HG03196 (cell line): Measurements from ENCODE around the gene MYH6.
"Not testable (repeated sequence)": the region's sequence is repeated elsewhere in the genome, so short reads cannot be mapped to it uniquely, and the experiment has no call there.

Source experiments
- ATAC-seq: cut with Tn5 transposase; IDR thresholded peaks from one replicate; pipeline ENCODE4 v1.9.1; 2021; ENCODE audit not compliant: unreplicated experiment

MYH6 gene

DNA sequence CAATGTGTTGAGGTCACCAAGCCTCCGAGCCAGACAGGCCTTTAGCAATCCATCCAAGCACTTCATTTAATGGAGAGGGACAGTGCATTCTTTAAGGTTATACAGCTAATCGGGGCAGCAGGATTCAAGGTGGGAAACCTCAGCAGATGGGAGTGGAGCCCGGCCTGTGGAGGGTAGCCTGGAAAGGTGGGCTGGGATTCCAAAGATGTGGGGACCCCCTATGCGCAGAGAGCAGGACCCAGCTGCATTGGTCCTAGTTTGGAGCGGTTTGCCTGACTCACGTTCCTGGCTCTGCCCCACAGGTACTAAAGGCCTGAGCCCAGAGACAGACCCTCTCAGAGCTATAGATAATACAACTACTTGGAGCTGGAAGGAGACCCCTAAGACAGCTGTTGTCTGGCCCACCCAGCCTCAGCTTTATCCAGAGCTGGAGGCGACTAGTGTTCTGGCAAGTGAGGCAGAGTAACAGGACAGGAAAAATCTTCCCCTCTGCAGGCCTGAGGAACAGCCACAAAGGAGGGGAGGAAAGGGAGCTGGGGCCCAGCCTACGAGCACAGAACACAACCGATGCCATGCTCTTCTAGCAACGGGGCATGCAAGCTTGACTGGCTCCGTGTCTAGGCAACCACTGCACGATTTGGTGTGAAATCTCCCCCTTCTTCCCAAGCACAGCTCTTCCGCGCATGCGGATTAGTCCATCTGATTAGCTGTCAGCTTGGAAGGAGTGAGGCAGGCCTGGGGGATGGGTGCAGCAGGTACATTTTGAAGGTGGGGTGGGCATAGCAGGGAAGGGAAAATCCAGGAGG, 28.5 kb upstream of the MYH6 start:
- no peak for ATAC-seq

DNA sequence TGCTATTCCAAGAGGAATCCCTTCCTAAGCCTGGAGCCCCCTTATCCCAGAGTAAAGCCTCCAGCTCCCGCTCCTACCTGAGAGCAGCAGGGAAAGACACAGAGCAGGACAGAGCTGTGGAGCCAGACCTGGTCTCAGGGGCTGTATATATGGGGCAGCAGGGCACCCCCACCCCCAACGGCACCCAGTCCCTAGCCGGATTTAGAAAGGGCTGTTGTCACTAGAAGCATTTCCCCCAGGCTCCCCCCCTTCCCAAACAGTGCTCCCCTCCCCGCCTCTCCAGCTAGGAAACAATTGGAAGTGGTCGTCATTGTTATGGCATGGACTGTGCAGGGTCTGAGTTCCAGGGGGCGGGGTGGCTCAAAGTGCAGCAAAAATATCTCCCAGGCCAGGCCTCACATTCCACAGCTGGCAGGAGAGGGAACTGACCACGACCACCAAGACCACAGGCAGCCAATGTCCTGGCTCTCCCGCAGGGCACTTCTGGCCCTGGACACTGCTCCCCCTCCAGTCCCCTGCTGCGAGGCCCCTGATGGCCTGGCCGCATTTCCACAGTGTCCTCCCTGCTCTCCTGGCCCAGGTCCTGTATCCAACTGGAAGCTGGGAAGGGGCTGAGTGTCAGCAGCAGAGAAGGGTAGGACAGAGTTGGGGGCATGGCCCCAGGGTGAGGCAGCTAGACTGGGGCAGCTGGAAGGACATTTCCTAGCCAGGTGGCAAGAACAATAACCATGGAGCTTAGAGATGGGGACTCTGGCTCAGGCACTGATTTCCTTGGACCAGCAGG, 27.7 kb upstream of the MYH6 start, which contains the start of gene MYH7:
Gene MYH7 (minus strand): TSS at position 118 of the 784 bp plus-strand sequence. CDS start 1,928 bp downstream, outside the sequence.
- no peak for ATAC-seq

DNA sequence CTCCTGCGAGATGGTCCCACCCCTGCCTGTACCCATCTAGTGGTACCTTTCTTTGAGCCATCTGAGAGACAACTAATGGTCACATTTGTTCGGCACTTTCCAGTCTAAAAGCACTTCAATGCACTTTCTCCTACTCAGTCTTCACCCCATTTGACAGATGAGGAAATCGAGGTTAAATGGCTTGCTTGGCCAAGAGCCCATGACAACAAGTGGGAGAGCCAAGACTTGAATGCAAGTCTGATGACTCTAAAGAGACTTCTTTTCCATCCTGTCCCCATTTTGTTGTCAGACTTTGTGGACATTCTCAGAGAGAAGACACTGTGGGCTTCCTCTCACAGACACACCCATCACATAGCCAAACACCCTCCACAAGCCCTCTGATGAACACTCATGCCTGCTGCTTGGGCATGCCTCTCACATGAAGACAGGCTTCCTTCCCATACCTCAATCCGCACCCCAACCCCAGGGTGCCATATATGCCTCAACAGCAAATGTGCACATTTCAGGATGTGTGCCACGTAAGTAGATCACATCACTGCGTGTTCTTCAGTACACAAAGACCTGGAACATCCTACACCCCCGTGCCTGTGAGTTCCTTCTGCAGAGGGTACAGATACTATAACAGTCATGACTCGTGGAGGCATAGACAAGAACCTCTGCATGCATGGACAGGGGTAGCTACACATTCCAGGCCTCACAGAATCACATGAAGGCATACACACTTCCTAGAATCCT, 26.6 kb upstream of the MYH6 start:
- ATAC-seq, result no peak

DNA sequence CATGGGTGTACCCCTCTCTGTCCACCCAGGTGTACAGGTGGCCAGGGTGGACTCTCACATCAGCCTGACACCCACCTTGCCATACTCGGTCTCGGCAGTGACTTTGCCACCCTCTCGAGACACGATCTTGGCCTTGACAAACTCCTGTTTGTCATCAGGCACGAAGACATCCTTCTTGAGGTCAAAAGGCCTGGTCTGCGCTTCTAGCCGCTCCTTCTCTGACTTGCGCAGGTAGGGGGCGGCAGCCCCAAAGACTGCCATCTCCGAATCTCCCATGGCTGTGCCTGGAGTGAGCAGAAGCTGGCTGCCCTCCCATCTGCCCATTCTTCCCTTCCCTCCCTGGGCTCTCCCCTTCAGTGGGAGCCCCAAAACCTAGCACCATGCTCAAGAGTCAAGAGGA, 25.4 kb upstream of the MYH6 start:
- ATAC-seq, result no peak

DNA sequence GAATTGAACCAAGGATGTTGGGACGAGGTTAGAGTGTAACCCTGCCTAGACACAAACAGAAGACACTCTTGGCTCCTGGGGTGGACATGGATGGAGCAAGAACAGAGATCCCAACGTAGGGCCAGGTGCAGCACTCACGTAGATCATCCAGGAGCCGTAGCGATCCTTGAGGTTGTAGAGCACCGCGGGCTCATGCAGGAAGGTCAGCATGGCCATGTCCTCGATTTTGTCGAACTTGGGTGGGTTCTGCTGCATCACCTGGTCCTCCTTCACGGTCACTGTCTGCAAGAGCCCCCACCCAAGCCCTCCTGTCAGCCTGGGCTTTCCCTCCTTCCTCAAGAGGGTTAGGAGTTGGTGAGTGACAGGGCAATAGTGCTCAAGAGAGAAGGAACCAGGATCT, 24.9 kb upstream of the MYH6 start:
- no peak for ATAC-seq

DNA sequence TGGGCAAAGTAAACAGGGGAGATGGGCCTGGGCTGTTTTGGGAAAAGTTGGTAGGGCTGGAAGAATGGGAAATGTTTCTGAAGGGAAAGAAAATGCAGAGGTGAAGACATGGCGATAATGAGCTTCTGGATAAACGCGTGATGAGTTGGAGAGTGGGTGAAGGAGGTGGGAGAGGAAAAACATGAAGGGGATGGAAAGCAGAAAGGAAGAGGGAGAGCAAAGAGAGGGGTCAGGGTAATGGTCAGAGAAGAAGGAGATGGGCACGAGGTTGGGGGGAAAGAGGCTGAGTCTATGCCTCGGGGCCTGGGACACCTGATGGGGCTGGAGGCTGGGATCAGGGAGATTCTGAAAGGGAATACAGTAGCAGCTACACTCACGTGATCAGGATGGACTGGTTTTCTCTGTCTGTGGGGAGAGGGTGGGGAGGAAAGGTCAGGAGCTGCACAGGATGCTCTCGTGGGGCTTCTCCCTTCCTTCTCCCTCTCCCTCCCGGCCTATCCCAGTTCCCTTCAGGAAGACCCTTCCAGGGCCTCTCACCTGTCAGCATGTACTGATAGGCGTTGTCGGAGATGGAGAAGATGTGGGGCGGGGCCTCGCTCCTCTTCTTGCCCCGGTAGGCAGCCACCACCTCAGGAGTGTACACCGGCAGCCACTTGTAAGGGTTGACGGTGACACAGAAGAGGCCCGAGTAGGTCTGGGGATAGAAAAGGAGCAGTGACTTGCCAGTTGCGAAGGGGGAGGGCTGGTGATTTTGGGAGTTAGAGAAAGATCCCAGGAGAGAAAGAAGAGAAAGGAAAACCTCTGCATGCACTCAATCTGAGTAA, 24.2 kb upstream of the MYH6 start:
- ATAC-seq, result no peak

DNA sequence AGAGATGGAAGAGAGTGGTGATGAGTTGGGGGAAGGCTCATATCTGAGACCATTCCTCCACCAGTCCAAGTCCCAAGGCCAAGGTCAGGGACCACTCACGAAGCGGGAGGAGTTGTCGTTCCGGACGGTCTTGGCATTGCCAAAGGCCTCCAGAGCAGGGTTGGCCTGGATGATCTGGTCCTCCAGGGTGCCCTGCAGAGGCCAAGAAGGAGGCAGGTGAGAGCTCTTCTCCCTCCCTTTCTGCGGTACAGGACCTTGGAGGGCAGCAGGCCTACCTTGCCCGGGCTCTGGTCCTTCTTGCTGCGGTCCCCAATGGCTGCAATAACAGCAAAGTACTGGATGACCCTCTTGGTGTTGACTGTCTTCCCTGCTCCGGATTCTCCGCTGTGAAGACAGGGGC, 23.4 kb upstream of the MYH6 start:
- no peak for ATAC-seq

DNA sequence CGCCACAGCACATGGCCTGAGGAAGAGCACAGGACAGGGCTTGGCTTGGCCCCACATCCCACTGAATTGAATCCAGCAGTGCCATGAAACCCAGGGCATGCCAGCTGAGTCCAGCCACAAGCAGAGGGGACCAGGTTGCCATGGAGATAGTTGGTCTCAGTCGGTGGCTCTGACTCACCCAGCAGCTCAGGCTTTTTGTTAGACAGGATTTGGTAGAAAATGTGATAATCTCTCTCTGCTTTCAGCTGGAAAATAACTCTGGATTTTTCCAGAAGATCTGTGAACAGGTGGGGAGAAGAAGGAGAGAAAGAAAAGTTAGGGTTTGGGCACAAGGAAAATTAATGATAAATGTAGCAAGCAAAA, 22.6 kb upstream of the MYH6 start:
- ATAC-seq, result no peak

DNA sequence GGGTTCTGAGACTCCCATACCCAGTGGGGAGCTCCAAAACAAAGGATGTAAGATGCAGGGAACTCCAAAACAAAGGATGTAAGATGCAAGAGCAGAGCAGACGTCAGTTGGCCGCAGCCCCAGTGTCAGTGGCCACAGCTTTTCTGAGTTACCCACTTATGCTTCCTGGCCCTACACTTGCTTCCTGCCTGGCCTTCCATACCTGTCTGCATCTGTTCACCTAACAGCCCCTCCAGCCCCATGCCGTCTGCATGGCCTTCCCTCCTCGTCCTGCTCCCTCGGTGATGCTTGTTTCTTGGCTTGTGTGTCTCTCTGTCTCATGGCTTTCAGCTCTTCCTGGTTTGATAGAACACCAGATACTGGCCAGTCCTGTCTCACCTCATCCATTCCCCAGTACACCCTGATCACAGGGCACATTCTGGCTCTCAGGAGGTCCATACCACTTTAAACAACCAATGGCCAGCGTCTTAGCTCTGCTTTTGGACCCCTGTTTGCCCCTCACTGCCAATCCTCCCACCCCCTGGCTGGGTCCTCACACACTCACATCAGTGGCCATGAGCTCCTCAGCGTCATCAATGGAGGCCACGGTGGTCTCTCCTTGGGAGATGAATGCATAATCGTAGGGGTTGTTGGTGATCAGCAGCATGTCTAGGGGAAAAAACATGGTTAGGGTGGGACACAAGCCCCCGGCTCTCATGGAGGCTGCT, 22.1 kb upstream of the MYH6 start:
- no peak for ATAC-seq

DNA sequence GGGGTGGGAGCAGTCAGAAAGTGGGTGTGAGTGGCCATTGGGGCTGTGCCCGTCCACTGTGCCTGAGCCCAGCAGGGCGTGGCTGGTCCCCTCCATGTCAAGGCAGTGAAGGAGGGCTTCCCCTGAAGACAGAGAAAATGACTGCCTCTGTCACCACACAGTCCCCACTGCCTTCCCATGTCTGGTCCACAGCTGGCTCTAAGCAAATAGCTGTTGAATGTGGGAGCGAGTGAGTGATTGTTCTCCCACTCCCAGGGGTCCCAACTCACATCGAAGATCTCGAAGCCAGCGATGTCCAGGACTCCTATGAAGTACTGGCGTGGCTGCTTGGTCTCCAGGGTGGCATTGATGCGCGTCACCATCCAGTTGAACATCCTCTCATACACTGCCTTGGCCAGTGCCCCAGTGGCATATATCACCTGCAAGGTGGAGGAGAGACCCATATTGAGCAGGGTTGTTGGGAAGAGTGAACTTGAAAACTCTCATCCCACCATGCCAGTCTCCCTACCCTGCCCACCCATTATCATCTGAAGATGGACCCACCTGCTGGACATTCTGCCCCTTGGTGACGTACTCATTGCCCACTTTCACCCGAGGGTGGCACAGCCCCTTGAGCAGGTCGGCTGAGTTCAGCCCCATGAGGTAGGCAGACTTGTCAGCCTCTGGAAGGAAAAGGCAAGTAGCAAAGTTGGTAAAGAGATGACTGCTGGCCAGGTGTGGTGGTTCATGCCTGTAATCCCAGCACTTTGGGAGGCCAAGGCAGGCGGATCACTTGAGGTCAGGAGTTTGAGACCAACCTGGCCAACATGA, 20.8 kb upstream of the MYH6 start:
- ATAC-seq, result no peak

DNA sequence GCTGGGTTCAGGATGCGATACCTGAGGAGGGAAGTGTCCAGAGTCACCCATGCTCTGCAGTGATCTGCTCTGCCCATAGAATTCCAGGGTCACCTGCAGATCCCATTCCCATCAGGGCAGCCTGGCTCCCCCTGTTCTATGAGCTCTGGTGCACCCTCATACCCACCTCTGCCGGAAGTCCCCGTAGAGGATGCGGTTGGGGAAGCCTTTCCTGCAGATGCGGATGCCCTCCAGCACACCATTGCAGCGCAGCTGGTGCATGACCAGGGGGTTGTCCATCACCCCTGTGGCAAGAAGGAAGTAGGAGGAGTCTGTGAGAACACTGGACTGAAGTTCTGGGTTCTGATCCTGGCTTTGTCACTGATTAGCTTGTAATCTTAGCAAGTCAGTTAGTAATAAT, 17.7 kb upstream of the MYH6 start:
- ATAC-seq, result not testable (repeated sequence)

DNA sequence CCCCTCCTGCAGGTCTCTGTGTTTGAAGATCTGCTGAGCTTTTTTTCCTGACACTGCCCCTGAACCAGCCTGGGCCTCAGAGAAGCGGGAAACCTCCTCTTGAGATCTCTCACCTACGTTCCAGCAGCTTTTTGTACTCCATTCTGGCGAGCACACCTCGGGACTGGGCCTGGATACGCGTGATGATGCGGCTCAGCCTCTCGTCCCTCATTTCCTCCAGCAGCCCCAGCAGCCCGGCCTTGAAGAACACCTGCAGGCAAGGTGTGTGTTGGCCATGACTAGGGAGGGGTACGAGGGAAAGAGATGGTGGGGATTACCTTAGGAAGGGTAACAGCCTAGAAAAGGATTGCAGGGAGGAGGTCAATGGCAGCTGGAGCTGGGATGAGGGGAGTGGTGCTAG, 17.1 kb upstream of the MYH6 start:
- no peak for ATAC-seq

DNA sequence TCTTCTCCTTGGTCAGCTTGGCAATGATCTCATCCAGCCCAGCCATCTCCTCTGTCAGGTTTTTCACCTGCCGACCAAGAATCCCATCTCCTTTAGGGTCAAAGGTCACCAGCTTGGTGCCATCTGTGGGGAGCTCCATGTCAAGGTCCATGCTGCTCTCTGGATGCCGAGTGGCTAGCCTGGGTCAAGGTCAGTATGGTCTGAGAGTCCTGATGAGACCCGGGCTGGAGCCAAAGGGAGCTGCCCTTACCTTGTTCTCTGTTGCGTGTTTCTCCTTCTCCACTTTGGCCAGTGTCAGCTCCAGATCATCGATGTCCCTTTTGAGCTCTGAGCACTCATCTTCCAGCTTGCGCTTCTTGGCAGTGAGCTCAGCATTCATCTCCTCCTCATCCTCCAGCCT, 15.6 kb upstream of the MYH6 start:
- no peak for ATAC-seq

DNA sequence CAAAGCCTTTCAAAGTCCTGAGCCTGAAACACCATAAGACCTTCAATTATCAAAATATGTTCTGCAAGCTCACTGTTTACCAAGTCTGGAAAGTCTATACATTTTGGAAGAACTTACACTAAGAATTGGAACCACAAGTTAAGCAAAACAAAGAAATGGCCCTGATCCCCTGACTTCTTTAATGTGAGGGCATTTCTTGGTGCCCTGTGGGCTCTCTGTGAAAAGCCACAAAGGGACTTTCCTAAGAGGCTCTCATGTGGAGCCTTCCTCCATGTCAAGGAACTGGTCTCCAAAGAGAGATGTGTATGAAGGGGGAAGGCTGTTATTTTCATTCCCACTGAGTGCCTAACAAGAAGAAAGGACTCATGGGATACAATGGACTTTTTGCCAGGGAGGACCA, 13.5 kb upstream of the MYH6 start:
- ATAC-seq, result no peak

DNA sequence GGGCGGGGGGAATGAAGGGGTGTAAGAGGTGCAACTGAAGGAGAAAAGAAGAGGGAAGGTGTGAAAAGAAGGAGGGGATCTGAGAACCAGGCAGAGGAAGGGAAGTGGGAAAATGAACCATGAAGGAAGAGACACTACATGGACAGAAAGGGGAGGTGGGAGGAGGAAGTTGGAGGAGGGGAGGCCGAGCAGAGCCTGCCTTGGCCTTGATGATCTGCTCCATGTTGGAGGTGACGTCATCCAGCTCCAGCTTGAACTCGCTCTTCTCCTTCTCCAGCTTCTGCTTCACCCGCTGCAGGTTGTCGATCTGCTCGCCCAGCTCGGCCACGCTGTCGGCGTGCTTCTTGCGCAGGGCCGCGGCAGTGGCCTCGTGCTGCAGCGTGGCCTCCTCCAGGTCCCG, 11.6 kb upstream of the MYH6 start:
- ATAC-seq, result not testable (repeated sequence)

DNA sequence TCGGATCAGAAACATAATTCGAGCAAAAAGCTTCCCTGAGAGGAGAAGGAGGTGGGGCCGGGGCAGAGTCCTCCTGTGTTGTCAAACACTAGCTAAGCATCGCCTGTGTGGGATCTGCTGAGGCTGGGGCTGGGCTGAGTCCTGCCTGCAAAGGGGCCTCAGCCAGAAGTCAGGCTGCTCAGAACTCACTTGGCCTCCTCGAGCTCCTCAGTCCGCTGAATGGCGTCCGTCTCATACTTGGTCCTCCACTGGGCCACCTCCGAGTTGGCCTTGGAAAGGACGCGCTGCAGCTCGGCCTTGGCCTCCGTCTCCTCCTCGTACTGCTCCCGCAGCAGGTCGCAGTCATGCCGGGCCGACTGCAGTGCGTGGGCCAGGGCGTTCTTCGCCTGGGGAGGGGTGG, 9.9 kb upstream of the MYH6 start:
- no peak for ATAC-seq

DNA sequence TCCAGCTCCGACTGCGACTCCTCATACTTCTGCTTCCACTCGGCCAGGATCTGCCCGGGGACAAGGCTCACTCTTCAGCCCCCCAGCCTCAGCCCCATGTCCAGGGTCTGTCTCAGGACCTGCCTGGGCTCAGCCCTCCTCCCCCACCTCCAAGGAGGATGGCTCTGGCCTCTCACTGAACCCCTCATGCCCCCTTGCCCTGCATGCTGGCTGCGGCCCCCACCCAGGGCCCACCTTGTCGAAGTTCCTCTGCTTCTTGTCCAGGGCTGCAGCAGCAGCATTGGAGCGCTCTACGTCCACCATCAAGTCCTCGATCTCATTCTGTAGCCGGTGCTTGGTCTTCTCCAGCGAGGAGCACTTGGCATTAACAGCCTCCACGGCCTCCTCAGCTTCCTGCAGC, 9.2 kb upstream of the MYH6 start:
- not testable (repeated sequence) for ATAC-seq

DNA sequence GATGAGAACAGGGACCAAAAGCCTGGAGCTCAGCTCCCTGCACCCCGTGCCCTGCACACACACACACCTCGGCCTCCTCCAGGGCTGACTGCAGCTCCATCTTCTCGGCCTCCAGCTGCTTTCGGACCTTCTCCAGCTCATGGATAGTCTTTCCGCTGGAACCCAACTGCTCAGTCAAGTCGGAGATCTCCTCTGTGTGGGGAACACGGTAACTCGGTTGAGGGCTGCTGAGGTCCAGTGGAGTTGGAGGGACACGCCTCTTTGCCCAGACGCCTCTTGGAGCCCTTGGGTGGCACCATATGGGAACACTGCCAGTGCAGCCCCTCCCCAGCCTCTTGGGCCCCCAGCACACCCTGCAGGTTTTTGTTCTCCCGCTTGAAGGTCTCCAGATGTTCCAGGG, 8.7 kb upstream of the MYH6 start:
- no peak for ATAC-seq
